ENCODE measurements around the gene IFI27.

The IFI27 gene

GRCh38 chr14:94161058-94161457 lies 50.5 kb downstream of the IFI27 start:
- DNase-seq: no peak

- DNase-seq: no peak
These were observed 51.4 kb downstream of the IFI27 start for GRCh38 chr14:94161981-94162380.

DNA sequence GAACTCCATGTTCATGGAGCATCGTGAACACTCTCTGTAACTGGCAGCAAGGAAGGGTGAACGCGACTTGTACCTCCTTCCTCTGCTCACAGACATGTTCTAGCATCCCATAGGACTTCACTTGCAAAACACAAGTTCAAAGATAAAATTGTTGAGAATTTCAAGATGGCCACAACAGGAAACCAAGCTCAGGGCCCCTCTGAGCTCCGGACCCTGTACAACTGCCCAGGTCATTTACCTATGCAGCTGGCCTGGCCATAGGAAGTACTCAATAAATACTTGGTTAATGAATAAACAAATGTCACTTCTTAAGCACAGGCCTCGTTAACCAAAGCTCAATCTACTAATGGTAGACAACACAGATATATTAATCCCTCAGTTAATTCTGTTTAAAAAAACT lies 51.9 kb downstream of the IFI27 start:
- no peak for DNase-seq

GRCh38 chr14:94163796-94164195 lies 53.3 kb downstream of the IFI27 start:
- DNase-seq: no peak

DNA sequence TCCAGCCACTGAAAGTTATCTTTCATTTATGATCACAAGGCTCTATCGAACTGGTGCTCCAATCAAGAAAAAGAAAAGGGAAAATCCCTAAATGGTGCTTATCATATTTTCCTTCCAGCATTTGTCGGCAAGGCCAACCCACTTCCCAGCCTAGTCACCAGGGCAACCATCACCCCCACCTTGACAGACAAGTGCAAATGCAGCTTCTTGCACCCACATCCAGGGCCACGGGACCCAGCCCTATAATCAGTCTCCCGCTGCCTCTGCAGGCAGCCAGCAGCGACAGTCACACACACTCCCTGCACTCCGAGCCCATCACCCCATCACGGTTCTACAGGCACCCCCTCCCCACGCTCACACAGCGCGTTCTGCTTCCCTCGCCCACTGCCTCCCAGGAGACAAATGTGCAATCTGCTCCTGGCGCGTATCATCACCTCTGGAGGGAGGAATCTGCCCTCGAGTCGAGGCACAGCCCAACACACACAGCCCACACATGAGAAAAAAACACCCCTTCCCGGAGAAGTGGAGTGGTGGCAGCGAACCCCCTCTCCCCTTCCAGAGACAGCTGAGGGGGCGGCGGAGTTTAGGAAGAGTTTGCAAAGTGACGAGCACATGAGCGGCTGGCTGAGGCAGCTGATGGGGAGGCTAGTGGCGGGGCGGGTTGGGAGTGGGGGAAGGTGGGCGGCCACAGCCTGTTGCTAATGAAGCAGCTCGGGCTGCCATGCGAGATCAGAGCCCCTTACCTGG lies 54.3 kb downstream of the IFI27 start:
- DNase-seq: no peak

GRCh38 chr14:94165744-94166143 lies 55.2 kb downstream of the IFI27 start:
- no peak for DNase-seq
